Right kidney (tissue), 1 donor: ENCODE measurements around the gene LSM3.
"Not testable (repeated sequence)": the region's sequence is repeated elsewhere in the genome, so short reads cannot be mapped to it uniquely, and the experiment has no call there.

Experiments
- DNase-seq: peaks from one replicate; pipeline ENCODE4 v3.0.0-alpha.2; 2016

LSM3 gene

DNA sequence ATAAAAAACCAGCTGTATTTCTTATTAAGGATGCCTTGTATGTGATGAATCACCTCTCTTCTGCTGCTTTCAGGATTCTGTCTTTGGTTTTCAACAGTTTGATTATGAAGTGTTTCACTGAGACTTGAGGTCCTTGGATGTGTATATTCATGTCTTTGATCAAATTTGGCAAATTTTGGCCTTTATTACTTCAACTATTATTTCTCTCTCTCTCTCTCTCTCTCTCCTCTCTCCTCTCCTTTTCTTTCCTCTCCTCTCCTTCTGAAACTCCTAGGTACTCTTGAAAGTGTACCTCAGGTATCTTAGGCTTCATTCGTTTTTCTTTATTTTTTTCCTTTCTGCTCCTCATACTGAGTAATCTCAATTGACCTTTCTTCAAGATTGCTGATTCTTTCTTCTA is 43.3 kb downstream of the LSM3 start:
- DNase-seq: no peak

DNA sequence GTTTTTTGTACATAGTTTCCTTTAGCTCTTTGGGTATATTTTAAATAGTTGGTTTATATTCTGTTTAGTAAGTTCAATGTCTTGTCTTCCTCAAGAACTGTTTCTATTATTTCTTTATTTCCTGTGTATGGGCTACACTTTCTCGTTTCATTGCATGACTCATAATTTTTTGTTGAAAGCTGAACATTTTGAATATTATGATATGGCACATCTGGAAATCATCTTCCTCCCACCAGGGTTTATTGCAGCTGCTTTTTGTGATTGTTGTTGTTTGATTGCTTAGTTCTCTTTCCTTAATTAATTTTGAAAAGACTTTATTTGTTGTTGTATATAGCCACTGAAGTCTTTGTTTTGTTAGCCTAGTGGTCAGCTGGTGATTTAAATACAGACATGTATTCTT is 43.8 kb downstream of the LSM3 start:
- DNase-seq: no peak

DNA sequence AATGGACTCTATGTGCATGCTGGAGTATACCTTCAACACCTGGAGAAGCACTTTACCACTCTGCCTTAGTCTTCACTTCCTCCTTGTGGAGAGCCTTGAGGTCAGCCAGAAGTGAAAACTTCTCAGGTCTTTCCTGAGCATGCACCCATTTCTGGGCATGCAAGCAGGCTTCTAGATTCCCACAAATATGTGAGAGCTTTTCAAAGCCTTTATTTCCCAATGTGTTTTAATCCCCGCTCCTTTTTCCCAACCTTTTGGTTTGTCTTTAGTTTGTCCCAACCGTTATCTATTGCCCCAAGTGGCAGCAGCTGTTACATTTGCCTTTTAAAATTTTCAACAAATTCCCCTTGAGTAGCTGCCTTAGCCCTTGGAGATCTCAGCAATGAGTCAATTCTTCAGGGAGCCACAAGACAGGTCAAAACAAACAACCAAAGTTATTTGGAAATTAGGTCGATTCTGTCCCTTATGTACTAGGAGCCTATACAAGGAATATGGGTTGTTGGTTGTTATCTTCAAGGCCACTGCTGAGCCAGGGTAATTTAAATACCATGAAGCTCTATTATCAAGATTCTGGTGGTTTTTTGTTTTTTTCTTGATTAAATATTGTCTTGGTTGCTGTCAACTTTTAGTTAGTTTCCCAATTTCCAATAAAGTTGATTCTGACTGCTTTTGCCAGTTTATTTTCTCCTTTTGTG is 44.4 kb downstream of the LSM3 start:
- DNase-seq: no peak

DNA sequence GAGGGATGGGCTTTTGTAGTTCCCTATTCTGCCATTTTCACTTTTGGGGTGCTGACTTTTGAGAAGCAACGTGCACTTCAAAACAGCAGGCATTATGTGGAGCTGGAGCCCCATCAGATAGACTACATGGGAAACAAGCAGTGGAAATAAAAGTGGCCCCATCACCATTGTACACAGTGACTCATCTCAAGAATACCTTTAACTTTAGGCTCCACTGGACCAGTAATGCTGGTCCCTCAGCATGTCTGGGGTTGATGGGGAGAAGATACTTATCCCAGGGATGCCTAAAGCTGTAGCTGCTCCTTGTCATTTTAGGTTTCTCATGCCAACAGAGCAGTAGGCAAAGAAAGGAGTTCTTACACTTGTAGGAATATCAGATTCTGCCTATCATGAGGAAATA is 45.0 kb downstream of the LSM3 start:
- no peak for DNase-seq

DNA sequence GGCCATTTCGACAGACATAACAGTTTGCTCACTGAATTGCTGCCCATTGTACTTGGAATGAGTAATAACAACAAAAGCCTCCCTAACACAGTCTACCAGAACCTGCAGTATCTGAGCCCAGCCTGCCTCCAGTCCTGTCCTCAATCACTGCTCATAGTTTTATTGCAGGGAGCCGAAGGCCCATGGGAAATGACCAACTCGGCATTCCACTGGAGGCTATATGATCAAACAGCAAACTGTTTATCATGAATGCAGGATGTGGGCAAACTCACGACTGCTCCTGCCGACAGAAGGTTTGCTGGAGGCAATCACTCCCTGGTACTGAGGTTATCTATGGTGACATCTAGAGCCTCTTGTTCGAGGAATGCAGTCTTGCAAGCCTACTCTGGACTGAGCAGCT is 46.3 kb downstream of the LSM3 start:
- DNase-seq: no peak

DNA sequence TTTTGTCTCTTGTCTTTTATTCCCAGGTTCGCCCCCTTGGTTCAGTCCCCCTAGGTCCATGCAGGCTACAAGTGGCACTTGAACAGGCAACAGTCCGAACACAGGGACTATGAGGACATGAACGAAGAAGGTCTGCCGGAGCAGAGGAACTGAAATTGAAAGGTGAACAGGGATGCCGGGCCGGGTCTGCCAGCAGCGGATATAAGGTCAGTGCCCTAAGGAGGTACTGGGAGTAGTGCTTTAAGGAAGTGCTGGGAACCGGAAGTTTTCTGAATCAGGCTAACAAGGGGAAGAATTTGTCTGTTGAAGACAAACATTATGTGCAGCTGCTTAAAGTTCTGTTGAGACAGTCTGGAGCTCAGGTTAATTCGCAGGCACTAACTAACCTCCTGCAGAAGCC is 46.8 kb downstream of the LSM3 start:
- no peak for DNase-seq

DNA sequence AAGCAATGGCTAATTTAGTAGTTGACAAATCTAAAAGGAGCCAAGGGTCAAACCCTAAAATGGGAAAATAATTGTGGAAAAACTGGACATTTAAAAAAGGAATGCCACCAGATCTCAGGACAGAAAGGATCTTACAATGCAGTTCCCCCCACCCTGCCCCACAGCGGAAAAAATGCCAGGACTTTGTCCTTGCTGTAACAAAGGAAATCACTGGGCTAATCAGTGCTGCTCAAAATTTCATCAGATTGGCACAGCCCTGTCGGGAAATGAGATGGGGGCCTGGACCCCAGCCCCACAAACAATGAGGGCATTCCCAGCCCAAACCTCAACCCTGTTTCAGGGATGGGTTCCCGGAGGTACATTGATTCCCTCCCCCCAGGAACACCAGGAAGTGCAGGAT is 47.7 kb downstream of the LSM3 start:
- not testable (repeated sequence) for DNase-seq

DNA sequence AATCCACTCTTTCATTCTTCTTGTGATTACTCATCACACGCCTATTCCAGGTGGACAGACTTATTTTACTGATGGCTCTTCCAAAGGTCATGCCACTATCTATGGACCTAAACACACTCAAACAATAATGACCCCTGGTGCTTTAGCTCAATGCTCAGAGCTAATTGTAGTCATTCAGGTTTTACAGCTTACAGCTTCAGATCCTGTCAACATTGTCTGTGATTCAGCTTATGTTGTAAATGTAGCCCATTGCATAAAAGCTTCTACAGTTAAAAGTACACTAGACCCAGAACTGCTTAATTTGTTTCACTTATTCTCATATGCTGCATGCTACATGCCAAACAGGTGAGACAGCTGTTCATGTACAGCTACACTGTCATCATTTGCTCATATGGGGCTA is 49.2 kb downstream of the LSM3 start:
- no peak for DNase-seq

DNA sequence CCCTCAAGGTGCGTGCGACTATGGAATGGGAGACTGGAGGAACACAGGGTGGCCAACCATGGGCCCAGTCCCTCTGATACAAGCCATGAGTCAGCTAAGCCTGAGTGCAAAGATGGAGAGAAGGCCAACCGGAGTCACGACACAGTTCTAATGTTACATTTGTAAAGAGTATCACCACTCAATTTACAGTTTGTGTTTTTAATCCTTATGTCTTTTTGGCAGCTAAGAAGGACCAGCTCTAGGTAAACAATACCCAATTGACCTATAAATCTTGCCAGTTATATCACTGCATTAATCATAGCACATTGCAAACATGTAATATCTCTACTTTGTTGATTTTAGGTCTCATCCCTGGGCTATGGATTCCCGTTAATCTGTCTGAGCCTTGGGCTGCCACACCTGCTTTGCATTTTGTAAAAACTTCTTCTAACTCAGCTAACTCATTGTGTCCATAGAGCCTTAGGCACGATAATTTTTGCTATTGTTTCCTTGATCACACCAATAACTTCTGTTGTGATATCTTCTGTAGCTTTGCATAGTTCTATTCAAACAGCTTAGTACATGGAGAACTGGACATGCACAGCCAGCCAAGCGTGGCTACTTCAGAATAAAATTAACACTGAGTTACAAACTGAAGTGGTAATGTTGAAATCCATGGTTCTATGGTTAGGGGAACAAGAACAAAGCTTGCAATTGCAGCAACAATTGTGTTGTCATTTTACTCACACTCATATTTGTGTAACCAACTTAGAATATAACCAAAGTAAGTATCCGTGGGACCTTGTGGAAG is 50.3 kb downstream of the LSM3 start:
- DNase-seq: no peak

DNA sequence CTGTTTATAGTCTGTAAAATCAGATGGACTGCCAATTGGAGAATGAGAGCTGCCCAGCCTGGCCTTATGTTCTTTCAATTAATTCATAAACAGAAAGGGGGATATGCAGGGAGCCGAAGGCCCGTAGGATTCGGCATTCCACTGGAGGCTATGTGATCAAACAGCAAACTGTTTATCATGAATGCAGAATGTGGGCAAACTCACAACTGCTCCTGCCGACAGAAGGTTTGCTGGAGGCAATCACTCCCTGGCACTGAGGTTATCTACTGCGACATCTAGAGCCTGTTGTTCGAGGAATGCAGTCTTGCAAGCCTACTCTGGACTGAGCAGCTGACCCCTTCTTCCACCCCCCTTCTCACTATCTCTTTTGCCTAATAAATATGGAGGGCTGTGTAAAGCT is 51.1 kb downstream of the LSM3 start:
- DNase-seq: not testable (repeated sequence)

DNA sequence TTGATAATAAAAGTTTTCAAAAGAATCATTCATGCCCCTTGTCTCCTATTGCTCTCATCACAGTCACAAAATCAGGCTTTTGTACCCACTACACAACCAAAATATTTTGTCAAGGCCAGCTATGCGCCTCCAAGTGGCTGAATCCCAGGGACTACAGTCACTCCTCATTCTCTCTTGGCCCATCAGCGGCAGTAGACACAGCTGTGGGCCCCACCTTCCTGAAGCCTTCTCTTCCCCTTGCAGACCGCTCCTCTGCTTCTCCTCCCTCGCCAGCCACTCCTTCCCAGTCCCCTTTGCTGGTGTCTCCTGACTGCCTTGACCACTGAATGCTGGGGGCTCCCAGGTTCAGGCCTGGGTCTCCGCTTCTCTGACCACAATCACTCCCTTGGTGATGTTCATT is 52.1 kb downstream of the LSM3 start:
- no peak for DNase-seq

DNA sequence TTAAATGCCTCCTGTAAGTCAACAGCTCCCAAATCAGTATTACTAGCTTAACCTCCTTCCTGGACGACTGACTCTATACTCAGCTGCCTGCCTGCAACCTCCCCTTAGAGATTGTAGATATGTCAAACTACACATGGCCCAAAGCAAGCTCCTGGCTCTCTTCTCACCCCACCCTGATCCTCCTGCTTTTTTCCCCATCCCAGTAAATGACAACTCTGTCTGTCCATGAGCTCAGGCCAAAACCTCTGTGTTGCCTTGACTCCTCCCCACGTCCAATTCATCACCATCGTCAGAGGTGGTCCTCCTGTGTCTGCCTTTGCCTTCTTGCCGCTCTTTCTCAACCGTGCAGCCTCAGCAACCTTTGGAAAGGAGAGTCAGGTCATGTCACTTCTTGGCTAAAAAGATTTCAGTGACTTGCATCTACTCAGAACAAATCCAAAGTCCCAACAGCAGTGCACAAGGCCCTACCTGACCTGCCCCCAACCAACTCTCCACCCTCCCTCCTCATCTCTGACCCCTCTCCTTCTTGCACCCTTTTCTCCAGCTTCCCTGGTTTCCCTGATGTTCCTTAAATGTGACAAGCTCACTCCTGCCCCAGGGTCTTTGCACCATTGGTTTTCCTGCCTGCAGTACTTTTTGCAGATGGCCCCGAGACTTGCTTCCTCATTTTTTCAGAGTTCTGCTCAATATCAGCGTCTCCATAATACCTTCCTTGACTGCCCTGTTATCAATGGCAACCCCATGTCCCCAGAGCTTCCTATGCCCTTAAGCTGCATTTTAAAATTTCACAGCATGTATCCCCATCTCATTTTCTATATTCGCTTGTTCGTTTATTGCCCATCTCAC is 52.8 kb downstream of the LSM3 start:
- DNase-seq: no peak

DNA sequence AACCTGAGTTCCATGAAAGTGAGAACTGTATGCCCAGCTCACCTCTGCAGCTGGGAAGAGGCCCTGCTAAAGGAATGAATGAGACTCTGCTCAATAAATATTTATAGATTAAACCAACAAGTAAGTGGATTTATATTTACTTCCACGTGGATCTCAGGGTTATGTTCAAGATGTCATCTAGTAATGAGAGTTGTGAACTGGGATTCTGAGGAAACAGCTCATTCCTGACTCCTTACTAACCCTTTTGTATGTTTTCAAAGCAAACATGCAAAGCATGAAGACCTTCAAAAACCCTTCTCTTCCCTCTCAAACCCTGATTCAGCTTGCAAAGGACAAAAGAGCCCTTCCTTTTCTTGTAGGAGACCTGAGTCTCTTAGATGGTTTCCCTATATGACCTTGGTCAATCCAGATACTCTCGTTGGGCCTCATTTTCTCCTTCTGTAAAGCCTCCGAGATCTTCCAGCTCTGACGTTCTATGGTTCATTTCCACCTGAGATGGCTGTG is 53.4 kb downstream of the LSM3 start:
- no peak for DNase-seq

DNA sequence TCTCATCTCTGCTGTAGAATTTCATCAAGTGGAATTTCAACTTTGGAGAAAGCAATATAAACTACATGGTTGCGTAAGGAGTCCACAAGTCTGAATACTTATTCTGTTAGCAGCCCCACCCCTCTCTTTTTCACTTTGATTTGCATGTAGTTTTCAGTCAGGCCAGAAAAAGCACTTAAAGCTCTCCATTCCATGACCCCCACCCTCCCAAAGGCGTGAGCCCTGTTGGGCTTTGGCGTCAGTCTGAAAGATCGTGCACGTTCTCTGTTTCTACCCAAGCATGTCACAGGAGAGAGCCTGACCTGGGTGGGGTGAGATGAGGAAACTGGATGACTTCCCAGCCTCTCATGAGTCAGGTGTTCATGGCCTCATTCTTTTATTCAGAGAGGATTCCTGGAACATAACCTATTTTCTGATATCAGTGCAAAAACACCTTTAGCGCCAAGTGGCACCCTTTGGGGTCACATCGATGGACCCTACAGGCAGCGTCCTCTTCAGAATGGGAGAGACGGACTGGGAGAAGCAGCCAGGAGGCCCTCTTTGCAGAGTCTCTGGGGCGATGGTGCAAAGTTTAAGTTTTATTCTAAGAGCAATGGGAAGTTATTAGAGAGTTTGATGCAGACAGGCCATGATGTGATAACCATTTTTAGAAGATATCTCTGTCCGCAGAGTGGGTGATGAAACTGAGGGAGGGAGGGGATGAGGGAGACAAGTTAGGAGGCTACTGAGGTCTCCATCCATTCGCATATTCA is 55.8 kb downstream of the LSM3 start:
- DNase-seq: no peak

DNA sequence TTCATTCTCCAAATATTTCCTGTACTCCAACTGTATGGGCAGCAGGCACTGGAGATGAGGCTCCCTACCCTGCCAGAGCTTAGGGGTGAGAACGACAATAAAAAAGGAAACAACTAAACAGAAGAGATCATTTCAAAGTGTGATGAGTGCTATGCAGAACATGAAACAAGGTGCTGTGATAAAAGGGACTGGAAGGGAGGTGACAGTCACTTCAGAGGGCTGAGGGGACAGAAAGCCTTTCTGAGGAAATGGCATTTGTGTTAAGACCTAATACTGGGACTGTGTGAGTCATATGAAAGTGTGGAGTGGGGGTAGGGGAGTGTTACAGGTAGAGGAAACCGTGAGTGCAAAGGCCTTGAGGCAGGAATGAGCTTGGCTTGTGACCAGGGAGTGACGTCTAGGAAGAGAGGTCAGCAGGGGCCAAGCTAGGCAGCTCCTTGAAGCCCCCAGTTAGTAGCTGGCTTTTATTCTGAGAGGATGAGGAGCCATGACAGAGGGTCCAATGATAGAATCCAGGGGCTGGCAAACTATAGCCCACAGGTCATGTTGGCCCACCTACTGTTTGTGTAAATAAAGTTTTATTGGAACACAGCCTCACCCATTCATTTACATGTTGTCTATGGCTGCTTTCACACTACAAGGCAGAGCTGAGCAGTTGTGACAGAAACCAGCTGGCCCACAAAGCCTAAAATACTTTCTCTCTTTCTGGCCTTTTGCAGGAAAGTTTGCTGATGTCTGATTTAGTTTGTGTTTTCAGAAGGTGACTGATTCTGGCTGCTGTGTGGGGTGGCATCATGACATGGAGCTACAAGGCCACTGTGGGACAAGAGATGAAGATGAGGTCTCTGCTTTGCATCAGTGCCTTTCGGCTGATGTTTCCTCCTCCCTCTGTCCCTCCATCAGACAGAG is 56.6 kb downstream of the LSM3 start:
- DNase-seq: no peak

DNA sequence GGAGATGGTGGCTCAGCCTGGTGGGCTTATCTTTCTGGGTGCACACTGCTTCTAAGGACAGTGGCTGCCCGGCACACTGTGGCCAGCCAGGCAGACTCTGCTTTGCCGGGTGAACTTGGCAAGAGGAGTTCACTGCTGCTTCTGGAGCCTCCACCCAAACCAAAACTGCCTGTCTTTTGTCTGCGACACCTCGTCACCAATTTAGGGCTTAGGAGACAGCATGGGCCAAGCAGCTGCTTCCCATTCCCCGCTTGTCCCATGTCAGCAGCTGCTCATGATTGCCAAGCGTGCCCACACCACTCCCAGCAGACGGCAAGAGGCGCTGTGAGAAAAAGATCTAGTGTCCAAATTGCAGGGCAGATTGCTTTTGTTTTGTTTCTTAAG is 57.3 kb downstream of the LSM3 start:
- DNase-seq: no peak

DNA sequence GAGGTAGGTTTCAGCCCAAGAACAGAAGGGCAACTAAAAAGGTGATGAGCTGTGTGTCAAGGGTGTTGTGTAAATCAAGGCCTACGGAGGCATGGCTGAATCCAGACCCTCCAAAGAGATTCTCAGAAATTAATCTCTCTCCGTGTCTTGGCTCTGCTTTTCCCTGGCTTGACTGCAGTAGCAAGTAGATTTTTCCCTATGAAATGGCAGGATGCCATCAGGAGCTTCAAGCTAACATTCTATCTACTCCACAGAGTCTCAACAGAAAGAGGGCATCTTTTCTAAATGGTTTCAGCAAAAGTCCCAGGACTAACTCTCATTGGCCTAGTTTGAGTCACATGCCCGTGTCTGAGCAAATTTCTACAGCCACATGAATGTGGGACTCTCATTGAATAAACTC is 58.3 kb downstream of the LSM3 start:
- DNase-seq: no peak

DNA sequence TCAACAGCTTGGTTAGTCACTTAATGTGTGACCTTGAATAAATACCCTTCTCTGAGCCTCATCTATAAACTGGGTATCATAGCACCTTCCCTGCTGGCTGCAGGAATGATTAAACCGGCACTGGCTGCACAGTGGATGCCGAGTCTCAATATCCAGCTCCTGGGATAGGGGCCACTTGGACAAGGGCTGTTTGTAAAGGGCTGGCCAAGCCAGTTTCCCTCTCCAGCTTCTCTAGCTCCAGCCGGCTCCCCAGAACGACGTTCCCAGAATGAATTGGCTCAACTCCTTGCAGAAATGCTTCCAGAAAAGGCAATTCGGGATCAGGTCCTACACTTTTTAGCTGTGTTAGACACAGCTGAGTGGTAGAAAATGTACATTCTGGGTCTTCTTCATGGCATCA is 58.8 kb downstream of the LSM3 start:
- no peak for DNase-seq

DNA sequence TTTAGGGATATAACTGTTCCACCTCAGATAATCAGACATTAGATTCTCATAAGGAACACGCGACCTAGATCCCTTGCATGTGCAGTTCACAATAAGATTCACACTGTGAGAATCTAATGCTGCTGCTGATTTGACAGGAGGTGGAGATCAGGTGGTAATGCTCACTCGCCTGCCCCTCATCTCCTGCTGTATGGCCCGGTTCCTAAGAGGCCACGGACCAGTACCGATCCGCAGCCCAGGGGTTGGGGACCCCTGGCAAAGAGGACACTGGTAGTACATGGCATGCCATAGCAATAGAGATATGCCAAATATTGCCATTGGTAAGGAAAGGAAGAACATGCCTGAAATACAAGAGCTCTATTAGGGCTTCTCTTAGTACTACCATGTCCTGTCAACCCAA is 59.7 kb downstream of the LSM3 start:
- no peak for DNase-seq

DNA sequence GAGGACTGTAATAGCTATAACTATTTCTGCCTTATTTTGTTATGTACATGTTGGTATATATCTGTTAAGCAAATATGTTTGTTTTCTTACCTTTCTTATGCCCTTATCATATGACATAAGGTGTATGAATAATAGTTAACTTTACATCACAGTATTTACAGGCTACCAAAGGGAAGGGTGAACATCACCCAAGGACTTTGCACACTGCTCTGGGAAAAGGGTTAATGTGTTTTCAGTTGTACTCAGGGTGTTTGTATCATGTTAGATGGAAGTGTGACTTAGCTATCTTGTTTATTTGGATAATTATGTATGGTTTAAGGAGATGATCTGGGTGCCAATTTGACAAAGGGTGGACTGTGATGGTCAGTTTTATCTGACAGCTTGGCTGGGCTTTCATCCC is 60.3 kb downstream of the LSM3 start:
- no peak for DNase-seq

DNA sequence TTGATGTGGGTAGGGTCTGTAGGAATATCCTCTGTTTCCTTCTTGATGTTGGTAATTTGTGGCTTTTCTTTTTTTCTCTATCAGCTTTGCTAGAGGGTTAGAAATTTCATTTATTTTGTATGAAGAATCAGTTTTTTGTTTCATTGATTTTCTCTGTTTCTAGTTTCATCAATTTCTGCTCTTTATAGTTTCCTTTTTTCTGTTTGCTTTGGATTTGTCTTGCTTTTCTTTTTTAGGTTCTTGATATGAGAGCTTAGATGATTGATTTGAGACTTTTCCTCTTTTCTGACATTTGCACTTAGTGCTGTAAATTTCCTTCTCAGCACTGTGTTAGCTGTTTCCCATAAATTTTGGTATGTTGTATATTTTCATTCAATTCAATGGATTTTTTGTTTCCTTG is 61.3 kb downstream of the LSM3 start:
- no peak for DNase-seq
